Subcutaneous adipose tissue (tissue), 4 donors: ENCODE results near the gene GAR1. TPM values are rescaled to one million over a fixed set of nuclear protein-coding genes. Genes with fewer than 3 reads are reported as not detected.

Experiments
- total RNA-seq, 4 donors: library from RNA; depleted of rRNA; stranded (reverse); fragments of >200 nt; gene quantifications; one replicate each; pipeline ENCODE4 v1.1.0, GENCODE V29; 2016
- TF ChIP-seq, protein P1 (sequence below): fragments of 450-650 bp; IDR thresholded peaks from one replicate; pipeline ENCODE4 v1.5.1; 2016; ENCODE audit warnings: low read depth, mild to moderate bottlenecking, control low read depth, antibody characterized with exemption, moderate library complexity

Gene GAR1
- total RNA-seq, result 1 to 10 TPM; 3.4 to 8.3 (median 5.0) TPM

DNA sequence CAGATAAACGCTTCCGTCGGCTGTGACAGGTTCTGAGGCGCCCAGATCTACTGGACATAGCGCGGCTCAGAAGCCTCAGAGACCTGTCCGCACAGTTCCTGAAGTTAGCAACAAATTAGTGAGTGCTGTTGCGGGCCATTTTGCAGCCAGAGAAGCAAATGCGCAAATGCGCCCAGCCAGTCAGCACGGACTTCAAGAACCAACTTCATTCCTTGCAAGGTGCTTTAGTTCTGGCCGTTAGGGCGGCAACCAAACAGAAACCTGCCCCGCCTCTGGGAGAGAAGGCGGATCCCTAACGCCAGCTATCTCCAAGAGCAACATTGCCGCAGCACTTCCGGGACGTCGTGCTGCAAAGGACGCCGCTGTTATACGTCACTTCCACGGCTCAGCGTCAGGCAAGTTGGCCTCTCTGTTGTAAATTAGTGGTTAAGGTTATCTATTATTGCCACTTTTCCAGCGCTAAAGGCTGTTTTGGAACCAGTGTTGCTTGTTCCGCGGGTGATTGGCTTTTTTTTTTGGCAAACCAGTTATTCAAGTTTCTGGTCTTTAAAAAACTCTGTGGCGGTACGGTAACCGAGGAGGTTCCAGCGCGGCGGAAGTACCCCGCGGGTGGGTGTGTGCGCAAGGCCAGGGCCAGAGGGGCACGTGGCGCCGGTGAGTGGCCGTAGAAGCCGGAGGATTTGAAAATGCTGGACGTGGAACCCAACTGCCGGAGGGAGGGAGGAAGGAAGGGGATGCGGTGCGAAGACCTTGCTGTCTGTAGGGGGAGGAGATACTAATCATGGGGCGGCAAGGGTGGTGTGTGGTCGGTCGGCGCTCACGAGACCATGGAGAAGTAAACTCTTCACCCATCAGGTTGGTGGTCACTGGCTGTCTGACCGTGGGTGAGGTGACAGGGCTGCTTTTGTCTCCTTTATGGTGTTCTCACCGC lies at the start of gene GAR1:
GAR1 (plus strand) TSS at position 612 of the 931 bp plus-strand sequence. CDS start 403 bp downstream, outside the sequence.
- TF ChIP-seq, protein P1, sequence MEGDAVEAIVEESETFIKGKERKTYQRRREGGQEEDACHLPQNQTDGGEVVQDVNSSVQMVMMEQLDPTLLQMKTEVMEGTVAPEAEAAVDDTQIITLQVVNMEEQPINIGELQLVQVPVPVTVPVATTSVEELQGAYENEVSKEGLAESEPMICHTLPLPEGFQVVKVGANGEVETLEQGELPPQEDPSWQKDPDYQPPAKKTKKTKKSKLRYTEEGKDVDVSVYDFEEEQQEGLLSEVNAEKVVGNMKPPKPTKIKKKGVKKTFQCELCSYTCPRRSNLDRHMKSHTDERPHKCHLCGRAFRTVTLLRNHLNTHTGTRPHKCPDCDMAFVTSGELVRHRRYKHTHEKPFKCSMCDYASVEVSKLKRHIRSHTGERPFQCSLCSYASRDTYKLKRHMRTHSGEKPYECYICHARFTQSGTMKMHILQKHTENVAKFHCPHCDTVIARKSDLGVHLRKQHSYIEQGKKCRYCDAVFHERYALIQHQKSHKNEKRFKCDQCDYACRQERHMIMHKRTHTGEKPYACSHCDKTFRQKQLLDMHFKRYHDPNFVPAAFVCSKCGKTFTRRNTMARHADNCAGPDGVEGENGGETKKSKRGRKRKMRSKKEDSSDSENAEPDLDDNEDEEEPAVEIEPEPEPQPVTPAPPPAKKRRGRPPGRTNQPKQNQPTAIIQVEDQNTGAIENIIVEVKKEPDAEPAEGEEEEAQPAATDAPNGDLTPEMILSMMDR, result no peak

DNA sequence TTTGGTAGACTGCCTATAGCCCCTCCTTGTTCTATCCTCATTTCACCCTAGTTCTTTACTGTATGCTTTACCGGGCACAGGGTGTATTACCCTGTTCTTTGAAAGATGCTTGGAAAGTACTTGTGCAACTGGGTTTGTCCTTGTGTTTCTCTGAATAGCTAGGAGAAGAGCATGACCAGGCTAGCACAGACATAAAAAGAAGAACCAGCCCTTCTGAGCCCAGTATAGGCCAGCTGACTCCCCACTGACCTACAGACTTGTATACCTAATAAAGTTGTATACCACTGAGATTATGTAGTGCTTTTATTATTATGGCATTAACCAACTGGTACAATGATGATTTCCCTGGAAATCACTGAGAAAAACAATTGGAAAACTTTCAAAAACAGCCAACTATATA lies 28.7 kb upstream of the GAR1 start:
- TF ChIP-seq, protein P1, result no peak

- TF ChIP-seq, protein P1, result no peak
Observed at GRCh38 chr4:109787807-109788206, 27.8 kb upstream of the GAR1 start.

DNA sequence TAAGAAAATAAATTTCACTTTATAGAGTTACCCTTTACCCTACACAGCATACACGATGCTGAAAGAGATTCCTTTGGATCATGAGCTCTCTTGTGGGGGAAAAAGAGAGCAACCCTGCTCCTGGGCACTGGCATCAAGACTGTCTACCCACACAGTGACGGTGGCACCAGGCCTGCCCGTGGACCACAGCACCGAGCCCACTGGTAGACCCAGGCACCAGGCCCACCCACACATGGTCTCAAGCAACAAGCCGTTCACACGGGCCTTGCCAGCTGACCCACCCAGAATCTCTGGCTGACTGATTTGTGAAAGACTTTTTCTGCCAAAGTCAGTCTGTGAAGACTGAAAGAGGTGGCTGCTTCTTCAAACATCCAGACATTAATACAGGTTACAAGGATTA lies 20.5 kb upstream of the GAR1 start:
- TF ChIP-seq, protein P1, result no peak

GRCh38 chr4:109798866-109799265 lies 16.7 kb upstream of the GAR1 start:
- TF ChIP-seq, protein P1, result no peak

DNA sequence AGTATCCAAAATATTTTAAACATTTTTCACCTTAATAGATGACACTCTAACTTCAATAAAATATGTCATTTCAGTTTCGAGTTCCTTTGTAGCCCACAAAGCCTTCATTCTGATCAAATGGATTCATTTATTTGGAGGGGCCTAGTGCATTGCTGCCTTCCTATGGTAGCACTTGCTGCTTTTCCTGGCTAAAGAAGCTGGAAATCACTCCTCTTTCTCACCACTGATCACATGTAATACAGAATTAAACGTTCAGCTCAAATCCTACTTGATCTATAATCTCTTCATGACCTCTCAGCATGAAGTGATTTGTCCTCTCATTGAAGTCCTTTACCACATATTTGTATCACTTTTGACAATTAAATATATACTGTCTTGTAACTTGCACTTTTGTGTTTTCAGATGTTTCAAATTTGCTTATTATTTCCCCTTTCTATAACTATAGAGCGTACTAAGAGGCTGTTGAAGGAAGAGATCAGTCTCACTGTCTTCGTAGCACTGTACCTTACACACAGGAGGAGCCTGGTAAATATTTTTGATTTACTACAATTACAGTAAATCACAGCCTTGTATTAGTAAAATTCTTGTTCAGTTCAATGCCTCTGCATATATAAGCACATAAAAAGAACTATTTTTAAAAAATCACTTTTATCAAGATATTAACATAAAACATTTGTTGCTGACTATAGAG lies 14.3 kb upstream of the GAR1 start:
- TF ChIP-seq, protein P1, result no peak

DNA sequence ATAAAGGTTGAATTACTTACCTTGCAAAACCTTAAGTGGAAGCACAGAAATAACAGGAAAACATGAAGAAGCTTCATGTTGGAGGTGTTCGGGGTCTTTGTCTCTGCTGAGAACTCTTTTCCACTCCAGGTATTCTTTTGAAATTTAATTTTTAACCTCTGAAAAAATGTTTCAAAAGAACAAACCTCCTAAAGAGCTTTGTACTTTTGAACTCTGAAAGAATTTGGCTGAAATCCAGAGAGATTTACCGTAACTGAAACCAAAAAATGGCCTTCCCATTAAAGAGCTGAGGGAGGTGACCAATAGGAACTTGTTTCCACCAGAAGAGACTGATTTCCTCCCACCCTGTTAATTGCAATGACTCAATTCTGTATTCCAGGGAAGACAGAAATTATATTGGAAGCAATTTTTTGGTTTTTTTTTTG lies 13.7 kb upstream of the GAR1 start, which contains the start of gene CFI:
CFI (minus strand) TSS at position 105 of the 425 bp plus-strand sequence; CDS start at position 77, 28 bp downstream.
- TF ChIP-seq, protein P1, result no peak
